ENCODE data around the gene LCN12.

DNA sequence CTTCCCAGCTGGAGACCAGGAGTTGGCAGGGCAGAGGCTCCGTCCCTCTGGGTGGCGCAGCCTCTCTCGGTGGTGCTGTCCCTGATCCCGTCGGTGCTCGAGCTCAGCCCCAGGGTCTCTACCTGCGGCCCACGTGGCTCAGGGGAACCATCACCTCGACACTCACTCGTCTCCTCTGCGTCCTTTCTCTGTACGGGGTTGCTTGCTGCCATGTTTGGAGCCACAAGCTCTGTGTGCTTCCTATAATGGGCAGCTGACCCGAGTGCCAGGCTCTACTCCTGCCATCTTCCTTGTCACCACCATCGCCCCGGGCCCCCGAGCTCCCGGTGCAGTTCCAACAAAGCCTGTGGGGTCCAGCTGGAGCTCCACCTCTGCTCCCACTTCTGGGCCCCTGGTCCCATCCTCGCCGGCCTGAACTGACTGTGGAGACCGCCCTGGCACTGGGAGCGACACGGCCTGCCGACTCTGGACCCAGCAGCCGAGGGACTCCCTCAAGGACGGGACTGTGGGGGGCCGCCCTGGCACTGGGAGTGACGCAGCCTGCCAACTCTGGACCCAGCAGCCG, 12.6 kb upstream of the LCN12 start:
- TF ChIP-seq EZH2phosphoT487 (IDR thresholded peaks at IDR 0.05; ENCODE audit: low read depth): no peak
- TF ChIP-seq, protein P1, sequence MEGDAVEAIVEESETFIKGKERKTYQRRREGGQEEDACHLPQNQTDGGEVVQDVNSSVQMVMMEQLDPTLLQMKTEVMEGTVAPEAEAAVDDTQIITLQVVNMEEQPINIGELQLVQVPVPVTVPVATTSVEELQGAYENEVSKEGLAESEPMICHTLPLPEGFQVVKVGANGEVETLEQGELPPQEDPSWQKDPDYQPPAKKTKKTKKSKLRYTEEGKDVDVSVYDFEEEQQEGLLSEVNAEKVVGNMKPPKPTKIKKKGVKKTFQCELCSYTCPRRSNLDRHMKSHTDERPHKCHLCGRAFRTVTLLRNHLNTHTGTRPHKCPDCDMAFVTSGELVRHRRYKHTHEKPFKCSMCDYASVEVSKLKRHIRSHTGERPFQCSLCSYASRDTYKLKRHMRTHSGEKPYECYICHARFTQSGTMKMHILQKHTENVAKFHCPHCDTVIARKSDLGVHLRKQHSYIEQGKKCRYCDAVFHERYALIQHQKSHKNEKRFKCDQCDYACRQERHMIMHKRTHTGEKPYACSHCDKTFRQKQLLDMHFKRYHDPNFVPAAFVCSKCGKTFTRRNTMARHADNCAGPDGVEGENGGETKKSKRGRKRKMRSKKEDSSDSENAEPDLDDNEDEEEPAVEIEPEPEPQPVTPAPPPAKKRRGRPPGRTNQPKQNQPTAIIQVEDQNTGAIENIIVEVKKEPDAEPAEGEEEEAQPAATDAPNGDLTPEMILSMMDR (IDR thresholded peaks at IDR 0.05; ENCODE audit: low read depth, low read length): no peak
